Measurements from ENCODE around the gene ETV5. TPM values are rescaled to one million over a fixed set of nuclear protein-coding genes. Genes with fewer than 3 reads are reported as not detected.

ETV5 gene
- total RNA-seq, 1 experiment from 2014 or later = 16.2 TPM

DNA sequence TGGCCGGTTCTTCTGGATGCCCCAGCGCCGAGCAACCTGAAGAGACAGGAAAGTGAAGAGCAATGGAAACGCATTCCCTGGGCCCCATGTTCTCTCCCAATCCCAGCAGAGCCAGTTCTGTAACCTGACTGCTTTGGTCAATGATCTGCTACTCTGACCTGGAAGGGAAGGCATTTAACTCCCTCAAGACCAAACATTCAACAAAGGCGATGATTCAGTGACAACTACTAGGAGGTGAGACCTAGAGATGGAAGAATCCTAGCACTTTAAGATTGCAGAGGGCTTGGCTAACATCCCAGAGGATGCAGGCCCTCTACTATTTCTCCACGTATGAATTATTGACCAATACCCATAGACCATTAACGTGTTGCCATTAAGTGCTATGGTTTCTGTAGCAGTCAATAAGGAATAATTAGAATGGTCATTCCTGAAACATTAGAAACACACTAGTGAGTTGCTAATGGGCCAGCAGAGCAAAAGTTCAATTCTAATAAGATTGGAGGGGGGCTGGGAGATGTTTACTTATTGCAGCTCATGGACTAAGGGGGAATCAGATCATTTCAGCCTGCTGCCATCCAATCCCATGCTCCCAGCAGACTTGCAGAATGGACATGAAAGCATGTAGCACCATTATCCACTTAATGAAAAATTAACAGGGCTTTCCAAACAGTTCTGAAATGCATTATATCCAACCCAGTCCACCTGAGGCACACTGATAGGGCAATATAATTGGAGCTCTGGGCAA, 56.6 kb downstream of the ETV5 start:
- H3K27me3 Mint-ChIP-seq (ENCODE audit: insufficient read depth, unreplicated experiment) = no peaks in the 10 kb centered on the region
- Histone ChIP-seq H3K4me3 (ENCODE audit: low read depth, low read length) (no peak overlapping the region), H3K36me3 (ENCODE audit: control insufficient read depth, insufficient read depth, low read length) (no peaks in the 10 kb centered on the region), H3K9me3 (no peaks in the 10 kb centered on the region), H3K27me3 (replicated peaks; ENCODE audit: control insufficient read depth, insufficient read depth, low read length) (no peaks in the 10 kb centered on the region), H3K4me1 (no peaks in the 10 kb centered on the region)
- ChIA-PET POLR2A (no interaction called here), CTCF (no interaction called here)
- H3K27ac Mint-ChIP-seq (ENCODE audit: unreplicated experiment) = no peak overlapping the region
- no peak for TF ChIP-seq CTCF (IDR thresholded peaks at IDR 0.05; ENCODE audit: insufficient read depth in 1 of 2, low read depth in 1 of 2, low read length in 1 of 2, severe bottlenecking in 1 of 2, unreplicated experiment in 1 of 2)
- DNase-seq = peak in 1 of 2 experiments; percentile 13
- H3K4me3 Mint-ChIP-seq (ENCODE audit: unreplicated experiment) = no peak overlapping the region
- no peaks in the 10 kb centered on the region for H3K36me3 Mint-ChIP-seq (ENCODE audit: insufficient read depth, unreplicated experiment)
- H3K4me1 Mint-ChIP-seq (ENCODE audit: low read depth, unreplicated experiment) = no peaks in the 10 kb centered on the region
- no peaks in the 10 kb centered on the region for H3K9me3 Mint-ChIP-seq (ENCODE audit: unreplicated experiment)
- no TSS peak for BruUV-seq (replicated peaks)
- intact Hi-C loops (cut with micrococcal nuclease; ENCODE audit: unreplicated experiment) = no loop called here

GRCh38 chr3:186049001-186049400, 59.9 kb downstream of the ETV5 start:
- no peaks in the 10 kb centered on the region for H3K4me1 Mint-ChIP-seq (ENCODE audit: low read depth, unreplicated experiment)
- POLR2A ChIA-PET = no interaction called here
- no peaks in the 10 kb centered on the region for H3K4me1 ChIP-seq
- intact Hi-C loops (cut with micrococcal nuclease; ENCODE audit: unreplicated experiment) = no loop called here
- BruUV-seq (replicated peaks) = no TSS peak
- no peak for DNase-seq
- H3K4me3 Mint-ChIP-seq (ENCODE audit: unreplicated experiment) = no peak overlapping the region
- no peak overlapping the region for H3K4me3 ChIP-seq (ENCODE audit: low read depth, low read length)
- no peaks in the 10 kb centered on the region for H3K27me3 ChIP-seq (replicated peaks; ENCODE audit: control insufficient read depth, insufficient read depth, low read length)
- H3K9me3 ChIP-seq = no peaks in the 10 kb centered on the region
- CTCF ChIA-PET = no interaction called here
- no peaks in the 10 kb centered on the region for H3K36me3 Mint-ChIP-seq (ENCODE audit: insufficient read depth, unreplicated experiment)
- H3K9me3 Mint-ChIP-seq (ENCODE audit: unreplicated experiment) = no peaks in the 10 kb centered on the region
- no peaks in the 10 kb centered on the region for H3K36me3 ChIP-seq (ENCODE audit: control insufficient read depth, insufficient read depth, low read length)
- no peaks in the 10 kb centered on the region for H3K27me3 Mint-ChIP-seq (ENCODE audit: insufficient read depth, unreplicated experiment)
- TF ChIP-seq CTCF (IDR thresholded peaks at IDR 0.05; ENCODE audit: insufficient read depth in 1 of 2, low read depth in 1 of 2, low read length in 1 of 2, severe bottlenecking in 1 of 2, unreplicated experiment in 1 of 2) = no peak
- H3K27ac Mint-ChIP-seq (ENCODE audit: unreplicated experiment) = no peak overlapping the region

DNA sequence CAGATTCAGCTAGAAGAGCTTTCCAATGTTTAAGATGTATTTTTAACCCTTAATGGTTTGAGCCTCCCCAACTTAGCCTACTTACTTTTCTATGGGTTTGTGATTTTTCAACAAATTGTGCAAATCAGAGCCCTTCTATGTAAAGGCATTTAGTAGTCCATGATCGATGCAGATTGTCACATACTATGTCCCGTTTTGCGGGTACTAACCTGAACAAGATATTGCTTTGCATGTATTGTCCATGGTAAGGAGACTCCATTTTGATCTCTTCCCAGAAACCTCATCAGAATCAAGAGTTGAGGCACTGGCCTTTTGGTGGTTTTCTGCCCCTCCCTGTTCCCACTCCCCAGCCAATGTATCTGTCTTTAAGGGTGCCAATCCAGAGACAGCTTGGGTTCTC, 60.8 kb downstream of the ETV5 start:
- no peaks in the 10 kb centered on the region for H3K36me3 ChIP-seq (ENCODE audit: control insufficient read depth, insufficient read depth, low read length)
- BruUV-seq (replicated peaks) = no TSS peak

More for the DNA sequence above, 60.8 kb downstream of the ETV5 start:
- POLR2A ChIA-PET = no interaction called here
- H3K4me3 ChIP-seq (ENCODE audit: low read depth, low read length) = no peak overlapping the region
- H3K27me3 ChIP-seq (replicated peaks; ENCODE audit: control insufficient read depth, insufficient read depth, low read length) = no peaks in the 10 kb centered on the region
- H3K36me3 Mint-ChIP-seq (ENCODE audit: insufficient read depth, unreplicated experiment) = no peaks in the 10 kb centered on the region
- no peaks in the 10 kb centered on the region for H3K9me3 Mint-ChIP-seq (ENCODE audit: unreplicated experiment)
- intact Hi-C loops (cut with micrococcal nuclease; ENCODE audit: unreplicated experiment) = no loop called here
- no peak overlapping the region for H3K4me3 Mint-ChIP-seq (ENCODE audit: unreplicated experiment)
- H3K4me1 ChIP-seq = no peaks in the 10 kb centered on the region
- H3K9me3 ChIP-seq = no peaks in the 10 kb centered on the region
- no peak for TF ChIP-seq CTCF (IDR thresholded peaks at IDR 0.05; ENCODE audit: insufficient read depth in 1 of 2, low read depth in 1 of 2, low read length in 1 of 2, severe bottlenecking in 1 of 2, unreplicated experiment in 1 of 2)
- no peak overlapping the region for H3K27ac Mint-ChIP-seq (ENCODE audit: unreplicated experiment)
- H3K27me3 Mint-ChIP-seq (ENCODE audit: insufficient read depth, unreplicated experiment) = peaks cover 4% of the 10 kb centered on the region
- CTCF ChIA-PET = no interaction called here
- H3K4me1 Mint-ChIP-seq (ENCODE audit: low read depth, unreplicated experiment) = no peaks in the 10 kb centered on the region
- no peak for DNase-seq

Data from Caco-2 (cell line).